Frontal cortex (tissue), 4 donors: Measurements from ENCODE around the gene UVSSA. TPM values are rescaled to one million over a fixed set of nuclear protein-coding genes. Genes with fewer than 3 reads are reported as not detected.
A peak's percentile ranks its signal among the peaks of the same experiment; 100 is the strongest.

Experiments
- DNase-seq, 2 donors: peaks; one replicate each; pipeline ENCODE4 v3.0.0; 2012; ENCODE audit warnings: low spot score in 2 of 2
- FAIRE-seq: peaks from 2 replicates; lab custom pipeline; 2012; peaks lifted over from hg19 to GRCh38; lab: Jason Lieb, UNC
- total RNA-seq: library from RNA; depleted of rRNA; stranded (reverse); fragments of >200 nt; gene quantifications from one replicate; pipeline ENCODE4 v1.2.3, GENCODE V29; 2014
- donor health status: control.
- donor health status: control.
- donor health status: control.

UVSSA gene, protein sequence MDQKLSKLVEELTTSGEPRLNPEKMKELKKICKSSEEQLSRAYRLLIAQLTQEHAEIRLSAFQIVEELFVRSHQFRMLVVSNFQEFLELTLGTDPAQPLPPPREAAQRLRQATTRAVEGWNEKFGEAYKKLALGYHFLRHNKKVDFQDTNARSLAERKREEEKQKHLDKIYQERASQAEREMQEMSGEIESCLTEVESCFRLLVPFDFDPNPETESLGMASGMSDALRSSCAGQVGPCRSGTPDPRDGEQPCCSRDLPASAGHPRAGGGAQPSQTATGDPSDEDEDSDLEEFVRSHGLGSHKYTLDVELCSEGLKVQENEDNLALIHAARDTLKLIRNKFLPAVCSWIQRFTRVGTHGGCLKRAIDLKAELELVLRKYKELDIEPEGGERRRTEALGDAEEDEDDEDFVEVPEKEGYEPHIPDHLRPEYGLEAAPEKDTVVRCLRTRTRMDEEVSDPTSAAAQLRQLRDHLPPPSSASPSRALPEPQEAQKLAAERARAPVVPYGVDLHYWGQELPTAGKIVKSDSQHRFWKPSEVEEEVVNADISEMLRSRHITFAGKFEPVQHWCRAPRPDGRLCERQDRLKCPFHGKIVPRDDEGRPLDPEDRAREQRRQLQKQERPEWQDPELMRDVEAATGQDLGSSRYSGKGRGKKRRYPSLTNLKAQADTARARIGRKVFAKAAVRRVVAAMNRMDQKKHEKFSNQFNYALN
- total RNA-seq, result 5.3 TPM

DNA sequence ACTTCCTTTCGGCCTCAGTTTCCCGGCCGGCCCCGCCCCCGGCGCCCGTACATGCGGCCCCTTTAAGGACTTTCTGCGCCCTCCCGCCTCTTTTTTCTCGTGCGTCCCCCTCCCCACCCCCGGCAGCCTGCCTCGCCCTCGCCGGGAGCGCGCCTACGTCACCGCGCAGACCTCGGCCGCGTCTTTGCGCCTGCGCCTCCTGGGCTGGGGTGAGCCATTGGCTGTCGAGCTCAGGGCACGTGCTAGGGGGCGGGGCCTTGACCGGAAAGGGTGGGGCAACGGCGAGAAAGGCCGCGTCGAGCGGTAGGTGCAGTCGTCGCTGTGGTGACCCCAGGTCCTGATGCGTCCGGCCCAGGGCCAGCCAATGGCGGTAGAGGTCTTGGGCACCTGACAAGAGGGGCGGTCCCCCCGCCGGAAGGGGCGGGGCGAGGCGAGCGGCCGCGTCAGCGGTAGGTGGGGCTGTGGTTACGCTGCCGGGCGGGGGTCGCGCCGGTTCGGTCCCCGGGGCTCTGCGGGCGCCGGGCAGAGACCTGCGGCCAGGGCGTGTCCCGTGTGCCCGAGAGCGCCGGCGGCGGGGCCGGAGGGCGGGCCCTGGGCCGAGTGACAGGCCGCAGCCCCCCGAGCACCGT is at the start of gene UVSSA:
Gene UVSSA, plus strand, starts transcription at position 428 of the 629 bp plus-strand sequence. CDS start 884 bp downstream, outside the sequence.
- FAIRE-seq, result peak; percentile 69
- peak; percentile 100 for DNase-seq

DNA sequence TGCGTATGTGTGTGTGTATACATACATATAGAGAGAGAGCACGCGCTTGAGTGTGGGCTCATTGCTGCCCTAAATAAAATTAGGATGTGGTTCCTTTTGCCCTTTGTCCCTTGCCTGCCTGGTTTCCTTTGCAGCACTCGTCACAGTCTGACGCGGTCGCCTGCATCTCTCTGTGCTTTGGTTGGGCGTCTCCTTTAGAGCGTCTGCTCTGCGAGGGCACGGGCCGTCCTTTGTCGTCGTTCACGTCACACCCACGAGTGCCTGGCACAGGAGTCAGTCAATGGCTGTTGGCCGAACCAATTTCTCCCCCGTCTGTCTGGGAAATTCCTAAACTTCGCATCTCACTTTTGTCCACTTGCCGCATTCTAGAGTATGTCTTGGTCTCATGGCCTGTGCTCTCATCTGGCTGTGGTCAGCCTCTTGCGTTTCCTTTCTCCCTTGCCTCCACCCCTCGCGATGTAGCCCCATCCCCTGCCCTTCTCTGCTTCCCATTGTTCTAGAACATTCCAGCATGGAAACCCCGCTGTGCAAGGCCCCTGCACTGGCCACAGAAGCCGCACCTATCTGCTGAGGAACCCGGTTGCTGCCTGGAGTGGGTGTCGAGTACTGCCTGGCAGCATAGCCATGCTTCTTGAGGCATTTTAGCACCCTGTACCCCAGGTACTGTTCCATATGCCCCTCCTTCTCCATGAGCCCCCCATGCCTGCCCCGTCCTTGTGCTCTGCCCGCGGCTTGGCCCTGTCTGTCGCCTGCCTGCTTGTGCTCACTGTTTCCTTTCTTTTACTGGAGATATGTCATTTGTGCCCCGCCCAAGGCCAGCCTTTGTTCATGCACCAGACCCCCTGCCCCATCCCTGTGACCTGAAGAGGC is 49.3 kb upstream of the UVSSA start:
- DNase-seq, result no peak
- no peak for FAIRE-seq

DNA sequence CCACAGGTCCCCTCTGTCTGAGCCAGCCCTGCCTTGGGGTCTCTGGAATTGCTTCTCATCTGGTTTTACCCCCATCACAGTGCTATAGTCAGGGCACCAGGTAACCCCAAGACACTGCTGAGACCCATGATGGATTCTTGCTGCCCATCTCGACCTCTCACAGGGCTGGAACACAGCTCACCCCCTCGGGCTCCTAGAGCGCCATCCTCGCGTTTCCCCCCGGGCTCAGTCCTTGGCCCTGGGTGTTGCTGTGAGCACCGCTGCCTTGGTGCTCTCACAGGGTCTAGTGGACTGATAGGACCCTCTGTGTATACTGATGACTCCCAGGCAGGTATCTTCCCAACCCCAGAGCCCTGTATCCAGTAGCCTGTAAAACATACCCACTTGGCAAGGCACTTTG is 48.5 kb upstream of the UVSSA start:
- FAIRE-seq, result no peak
- no peak for DNase-seq

DNA sequence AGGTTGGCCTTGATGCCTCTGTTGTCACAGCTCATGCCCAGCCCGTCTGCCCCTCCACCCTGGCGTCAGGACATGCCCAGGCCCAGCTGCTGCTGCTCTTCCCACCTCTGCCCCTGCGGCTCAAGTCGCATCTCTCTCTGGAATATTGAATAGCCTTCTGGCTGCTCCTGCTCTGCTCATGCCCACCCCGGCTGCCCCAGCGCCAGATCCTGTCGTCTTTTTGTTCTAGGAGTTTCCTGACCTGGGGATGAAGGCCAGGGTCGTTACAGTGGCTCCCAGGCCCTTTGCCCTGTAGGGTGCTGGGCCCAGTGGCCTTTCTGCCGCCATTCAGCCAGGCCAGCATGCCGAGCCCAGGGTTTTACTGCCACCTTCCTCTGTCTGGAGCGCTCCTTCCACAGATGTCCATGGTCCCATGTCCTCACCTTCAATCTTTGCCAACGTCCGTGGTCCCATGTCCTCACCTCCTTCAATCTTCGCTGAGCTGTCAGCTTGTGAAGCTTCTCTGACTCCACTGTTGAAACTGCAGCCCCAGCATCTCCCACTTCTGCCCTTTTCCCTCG is 47.6 kb upstream of the UVSSA start:
- FAIRE-seq (no peak), DNase-seq (no peak)

DNA sequence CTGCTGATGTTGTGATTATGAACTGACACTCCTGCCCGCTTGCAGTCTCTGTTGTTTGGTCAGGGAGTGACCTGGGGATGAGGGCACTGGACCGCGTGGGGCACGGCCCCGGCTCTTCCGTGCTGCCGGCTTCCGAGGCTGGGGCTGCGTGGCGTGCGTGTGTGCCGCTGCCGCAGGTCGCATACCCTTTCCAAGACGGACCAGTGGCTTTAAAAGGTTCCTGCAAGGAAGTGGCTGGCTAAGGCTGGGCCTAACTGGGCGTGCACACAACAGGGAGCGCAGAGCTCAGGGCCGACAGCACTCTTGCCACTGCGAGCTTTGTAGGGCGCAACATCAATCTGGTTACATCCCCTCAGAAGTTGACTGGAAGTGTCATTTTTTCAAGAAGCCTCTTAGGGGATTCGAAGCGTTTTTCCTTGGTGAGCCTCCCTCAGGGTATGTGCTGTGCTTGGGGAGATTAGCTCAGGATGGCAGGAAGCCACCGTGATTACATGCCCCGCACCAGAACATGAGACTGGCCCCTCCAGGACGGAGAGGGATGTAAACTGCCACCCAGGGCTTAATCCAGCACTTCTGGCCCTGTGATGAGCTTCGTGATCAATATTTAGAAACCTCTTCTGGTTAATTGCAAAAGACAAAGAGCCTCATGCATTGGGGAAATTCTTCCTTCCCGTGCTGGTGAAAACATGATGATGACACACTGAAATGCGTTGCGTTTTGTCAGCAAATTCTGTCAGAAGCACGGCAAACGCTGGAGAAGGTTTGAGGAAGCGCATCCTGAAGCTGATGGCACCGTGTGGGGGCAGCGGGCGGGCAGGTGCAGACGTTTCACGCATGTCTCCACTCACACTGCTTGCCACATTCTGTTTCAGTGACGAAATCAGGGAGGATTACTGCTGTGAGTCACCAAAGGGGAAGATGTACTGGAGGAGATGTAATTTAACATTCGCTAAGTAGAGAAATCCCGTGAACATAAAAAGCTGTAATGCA is 46.2 kb upstream of the UVSSA start:
- DNase-seq, result peak in 1 of 2 donors; percentile 72
- FAIRE-seq, result no peak

DNA sequence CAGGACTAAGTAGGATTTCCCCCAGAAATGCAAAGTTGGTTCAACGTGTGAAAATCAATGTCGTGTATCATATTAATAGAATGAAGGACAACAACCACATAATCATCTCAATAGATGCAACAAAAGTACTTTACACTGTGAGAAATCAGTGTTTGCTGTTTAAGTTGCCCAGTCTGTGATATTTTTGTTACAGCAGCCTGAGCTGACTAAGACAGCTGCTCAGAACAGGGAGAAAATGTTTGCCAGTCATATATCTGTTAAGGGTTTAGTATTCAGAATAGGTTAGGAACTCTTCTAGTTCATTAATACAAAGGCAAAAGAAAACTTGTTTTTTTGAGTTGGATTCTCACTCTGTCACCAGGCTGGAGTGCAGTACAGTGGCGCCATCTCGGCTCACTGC is 44.8 kb upstream of the UVSSA start:
- FAIRE-seq (no peak), DNase-seq (no peak)

DNA sequence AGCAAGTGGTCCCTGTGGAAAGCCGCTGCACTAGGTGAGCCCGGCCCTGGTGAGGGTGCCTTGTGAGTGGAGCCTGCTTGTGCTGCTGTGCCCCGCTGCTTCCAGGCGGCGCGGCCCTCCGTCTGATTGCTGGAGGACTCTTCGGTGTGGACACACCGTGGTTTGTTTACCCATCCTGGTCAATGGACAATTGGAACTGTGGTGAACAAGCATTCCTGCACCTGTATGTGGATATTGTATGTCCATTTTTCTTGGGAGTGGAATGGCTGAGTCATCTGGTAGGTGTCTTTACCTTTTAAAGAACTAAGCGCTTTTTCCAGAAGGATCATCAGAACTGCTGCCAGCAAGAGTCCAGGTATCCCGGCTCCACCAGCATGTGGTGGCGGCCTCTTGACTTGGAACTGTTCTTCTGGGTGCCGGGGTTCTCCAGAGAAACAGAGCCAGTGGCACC is 41.7 kb upstream of the UVSSA start:
- DNase-seq (no peak), FAIRE-seq (no peak)

DNA sequence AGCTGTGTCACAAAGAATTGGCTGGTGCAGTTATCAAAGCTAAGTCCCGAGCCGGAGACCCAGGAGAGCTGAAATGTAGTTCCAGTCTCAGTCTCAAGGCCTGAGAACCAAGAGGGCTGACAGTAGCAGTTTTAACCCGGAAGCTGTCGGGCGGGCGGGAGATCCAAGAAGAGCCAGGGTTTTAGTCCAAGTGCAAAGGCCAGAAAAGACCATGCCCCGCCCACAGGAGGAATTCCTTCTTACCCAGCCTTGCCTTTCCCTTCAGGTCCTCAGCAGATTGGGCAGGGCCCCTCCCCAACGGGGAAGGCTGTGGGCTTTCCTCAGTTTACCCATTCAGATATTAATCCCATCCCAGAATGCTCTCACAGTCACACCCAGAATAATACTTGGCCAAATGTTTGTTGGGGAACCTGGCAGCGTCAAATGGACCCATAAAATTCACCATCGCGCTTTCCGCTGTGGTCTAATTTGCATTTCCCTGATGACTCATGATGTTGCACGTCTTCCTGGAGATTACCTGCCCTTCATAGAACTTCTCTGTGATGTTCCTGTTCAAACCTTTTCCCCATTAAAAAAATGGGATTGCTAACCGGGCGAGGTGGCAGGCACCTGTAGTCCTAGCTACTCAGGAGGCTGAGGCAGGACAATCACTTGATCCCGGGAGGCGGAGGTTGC is 41.1 kb upstream of the UVSSA start:
- FAIRE-seq, result no peak
- DNase-seq, result no peak

DNA sequence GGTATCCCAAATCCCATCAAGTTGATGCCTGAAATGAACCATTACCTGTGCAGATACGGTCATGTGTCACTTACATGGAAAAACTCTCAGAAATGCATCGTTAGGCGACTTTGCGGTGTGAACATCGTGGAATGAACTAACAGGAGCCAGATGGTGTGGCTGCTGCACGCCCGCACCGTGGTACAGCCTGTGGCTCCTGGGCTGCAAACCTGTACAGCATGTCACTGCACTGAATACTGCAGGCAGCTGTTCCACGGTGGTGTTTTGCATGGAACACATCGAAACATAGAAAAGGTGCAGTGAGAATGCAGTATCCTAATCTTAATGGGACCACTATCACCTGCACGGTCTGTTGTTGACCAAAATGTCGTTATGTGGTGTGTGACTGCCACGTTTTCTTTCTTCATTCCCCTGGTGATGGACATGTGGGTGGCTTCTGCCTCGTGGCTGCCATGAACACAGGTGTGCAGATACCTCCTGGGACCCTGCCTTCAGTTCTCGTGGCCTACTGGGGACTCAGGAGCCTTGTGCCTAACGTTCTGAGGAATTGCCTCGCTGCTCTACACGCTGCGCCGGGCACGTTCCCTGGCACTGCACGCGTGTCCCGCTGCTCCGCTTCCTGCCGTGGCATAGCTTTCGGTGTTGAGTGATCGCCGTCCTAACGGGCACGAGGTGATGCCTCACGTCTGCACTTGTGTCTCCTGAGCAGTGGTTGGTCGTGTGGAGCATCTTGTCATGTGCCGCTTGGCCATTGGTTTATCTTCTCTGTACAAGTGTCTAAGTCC is 38.9 kb upstream of the UVSSA start:
- FAIRE-seq, result no peak
- no peak for DNase-seq

DNA sequence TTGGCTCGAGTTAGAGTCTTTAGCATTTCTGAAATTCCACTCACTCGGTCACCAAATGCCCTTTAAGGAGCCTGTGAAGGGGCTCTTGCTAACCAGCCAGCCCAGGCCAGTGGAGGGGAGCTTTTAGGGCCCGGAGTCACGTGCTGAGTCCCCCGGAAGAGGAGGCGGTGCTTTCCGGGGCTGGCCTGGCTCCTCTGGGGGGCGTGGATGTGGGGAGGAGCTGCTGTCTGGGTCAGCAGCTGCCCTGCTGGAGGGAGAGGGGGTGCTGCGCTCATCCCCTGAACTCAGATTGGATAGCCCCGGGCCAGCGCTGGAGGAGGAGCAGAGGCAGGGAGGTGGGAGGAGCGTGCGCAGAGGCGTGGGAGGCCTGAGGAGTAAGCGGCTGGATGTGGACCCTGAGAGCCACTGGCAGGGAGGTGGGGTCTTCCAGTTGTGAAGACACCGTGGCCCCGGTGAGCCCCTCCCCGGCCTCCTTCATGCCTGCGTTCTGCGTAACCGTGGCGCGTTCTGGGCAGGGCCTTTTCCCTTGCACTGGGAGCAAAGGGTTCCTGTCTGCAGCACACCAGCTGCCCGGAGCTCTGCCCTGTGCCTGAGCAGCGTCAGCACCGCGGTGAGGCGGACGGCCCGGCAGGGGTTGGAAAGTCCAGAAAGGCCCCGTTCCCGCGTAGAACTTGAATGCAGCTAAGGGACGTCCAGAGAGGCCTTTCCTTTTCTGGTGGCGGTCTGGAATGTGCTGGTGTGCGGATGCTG is 37.6 kb upstream of the UVSSA start:
- peak; percentile 96 to 98 for DNase-seq
- no peak for FAIRE-seq

DNA sequence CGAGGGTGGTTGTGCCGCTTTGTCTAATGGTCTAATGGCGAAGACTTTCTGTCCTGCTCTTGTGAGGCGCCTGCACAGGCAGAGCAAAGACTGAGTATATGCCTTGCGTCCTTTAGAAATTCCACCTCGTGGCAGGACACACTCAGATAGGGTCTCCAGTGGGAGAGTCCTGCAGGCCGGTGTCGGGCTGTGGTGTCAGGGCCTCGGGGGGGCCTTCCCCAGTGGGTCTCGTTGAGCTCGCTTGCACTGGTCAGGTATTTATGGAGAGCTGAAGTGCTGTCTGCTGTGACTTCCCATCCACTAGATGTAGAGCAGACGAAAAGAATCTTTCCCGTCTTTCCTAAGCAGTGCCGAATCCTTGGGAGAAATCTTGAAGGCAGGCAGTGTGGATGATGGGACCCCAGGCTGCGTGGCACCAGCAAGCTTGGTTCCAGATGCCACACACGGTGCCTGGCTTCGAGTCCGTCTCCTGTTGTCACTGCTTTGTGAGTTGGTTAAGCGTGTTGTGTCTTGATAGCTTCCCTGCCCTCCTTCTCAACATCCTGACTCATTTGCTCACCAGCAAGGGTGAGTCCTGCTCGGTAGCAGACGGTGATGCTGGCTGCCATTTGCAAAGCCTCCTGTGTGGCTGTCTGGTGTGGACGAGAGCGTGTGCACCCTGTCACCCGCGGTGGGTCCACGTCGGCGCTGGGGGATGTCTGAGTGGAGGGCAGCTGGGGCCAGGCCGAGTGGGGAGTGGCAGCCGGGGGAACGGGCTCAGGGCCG is 36.8 kb upstream of the UVSSA start:
- DNase-seq (no peak), FAIRE-seq (no peak)

DNA sequence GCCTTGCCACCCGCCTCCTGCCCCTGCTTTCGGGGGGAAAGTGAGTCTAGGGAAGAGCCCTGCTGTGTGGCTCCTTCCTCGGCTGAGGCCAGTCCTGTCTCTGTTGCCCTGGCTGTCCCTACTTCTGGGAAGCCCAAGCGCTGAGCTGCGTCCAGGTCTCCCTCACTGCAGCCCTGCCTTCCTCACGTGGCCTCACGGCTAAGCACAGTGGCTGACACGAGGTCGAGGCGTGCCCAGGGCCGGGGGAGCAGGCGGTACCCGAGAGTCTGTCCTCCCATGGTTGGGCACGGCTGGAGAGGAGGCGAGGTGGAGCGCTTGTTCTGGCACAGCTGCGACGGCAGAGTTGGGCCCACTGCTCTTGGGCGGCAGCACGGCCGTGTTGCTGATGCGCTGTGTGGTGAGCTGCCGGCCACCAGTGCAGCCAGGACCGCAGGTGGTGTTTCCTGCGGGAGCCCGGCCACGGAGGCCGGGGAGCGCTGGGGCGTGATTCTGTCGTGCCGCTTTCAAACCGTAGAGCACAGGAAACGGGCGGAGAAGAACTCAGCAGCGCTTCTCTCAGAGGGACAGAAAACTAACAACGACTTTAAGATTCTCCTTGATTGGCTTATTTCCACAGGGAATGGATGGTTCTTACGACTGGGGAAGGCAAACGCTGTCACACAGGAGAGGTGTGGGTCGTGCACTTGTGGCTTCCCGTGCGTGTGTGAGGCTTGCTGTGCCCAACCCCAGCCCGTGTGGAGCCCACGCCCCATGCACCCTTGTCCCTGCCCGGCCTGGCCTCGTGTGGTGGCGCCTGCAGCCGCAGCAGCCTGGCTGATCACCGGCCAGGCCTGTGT is 36.0 kb upstream of the UVSSA start:
- no peak for FAIRE-seq
- no peak for DNase-seq

DNA sequence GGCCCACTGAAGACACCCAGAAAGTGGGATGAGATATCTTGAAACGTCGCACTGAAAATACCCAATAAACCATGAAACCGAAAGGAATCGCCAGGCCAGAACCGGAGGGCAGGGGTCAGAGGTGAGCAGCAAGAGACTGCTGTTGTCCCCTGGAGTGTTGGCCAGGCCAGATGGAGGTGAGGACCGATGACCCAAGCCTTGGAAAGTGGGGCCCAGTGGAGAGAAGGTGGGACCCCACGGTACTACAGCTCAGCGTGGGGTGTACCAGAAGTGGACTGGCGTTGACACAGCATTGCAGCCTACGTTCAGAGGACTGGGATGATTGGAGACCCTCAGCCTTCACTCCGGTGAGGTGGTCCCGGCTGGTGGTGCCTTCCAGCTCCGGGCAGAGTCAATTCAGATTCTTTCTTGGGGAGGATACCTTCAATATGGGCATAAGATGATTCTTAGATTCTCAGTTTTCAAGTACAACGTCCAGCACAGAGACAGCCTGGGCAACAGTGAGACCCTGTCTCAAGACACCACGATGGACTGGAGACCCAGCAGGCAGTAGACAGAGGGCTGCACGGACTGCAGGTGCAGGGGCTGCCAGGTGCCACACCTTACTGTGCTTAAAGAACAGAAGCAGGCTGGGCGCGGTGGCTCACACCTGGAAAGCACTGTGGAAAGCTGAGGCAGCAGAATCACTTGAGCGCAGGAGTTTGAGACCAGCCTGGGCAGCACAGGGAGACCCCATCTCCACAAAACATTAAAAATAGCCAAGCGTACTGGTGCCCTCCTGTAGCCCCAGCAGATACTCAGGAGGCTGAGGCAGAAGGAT is 34.0 kb upstream of the UVSSA start:
- FAIRE-seq, result no peak

DNA sequence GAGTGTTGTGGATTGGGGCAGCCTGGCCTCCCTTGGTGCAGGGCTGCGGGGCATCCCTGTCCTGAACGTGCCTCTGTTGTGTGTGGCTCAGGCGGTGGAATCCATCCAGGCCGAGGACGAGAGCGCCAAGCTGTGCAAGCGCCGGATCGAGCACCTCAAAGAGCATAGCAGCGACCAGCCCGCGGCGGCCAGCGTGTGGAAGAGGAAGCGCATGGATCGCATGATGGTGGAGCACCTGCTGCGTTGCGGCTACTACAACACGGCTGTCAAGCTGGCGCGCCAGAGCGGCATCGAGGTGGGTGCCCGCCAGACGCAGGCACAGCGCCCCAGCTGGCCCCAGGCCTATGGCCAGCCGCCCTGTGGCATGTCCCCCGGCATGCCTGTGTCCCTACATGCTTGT is 31.7 kb upstream of the UVSSA start:
- DNase-seq, result no peak
- no peak for FAIRE-seq

More for the DNA sequence above, 34.0 kb upstream of the UVSSA start:
- DNase-seq, result no peak
